HCT116 (cell line): ENCODE results near the gene TLE6. TPM values are rescaled to one million over a fixed set of nuclear protein-coding genes. Genes with fewer than 3 reads are reported as not detected.
A peak's percentile ranks its signal among the peaks of the same experiment; 100 is the strongest.

Experiments used
- ATAC-seq: fragments of 200-7000 bp; cut with Tn5 transposase; 2 replicates; pipeline ENCODE4 v1.9.1; 2020; ENCODE audit warnings: mild to moderate bottlenecking, moderate library complexity
- BruUV-seq: library from RNA; stranded (reverse); fragments of 400-500 nt; replicated peaks from 2 replicates; lab custom pipeline; 2021; lab: Mats Ljungman, UMichigan
- CTCF ChIA-PET: fragments of 300-600 bp; sonication (Branson Sonifier 250); formaldehyde crosslinking; loops from one replicate; lab custom pipeline; 2021; ENCODE audit warnings: antibody characterized with exemption; lab: Charles Lee
- POLR2A ChIA-PET: fragments of 300-600, 350-600 bp; sonication (Branson Sonifier 250); formaldehyde crosslinking; loops from one replicate; lab custom pipeline; 2021; ENCODE audit warnings: antibody characterized with exemption; lab: Charles Lee
- RAD21 ChIA-PET, 2 experiments: fragments of 300-600 bp; sonication (Branson Sonifier 250); formaldehyde crosslinking; loops; one replicate each; lab custom pipeline; 2023; ENCODE audit warnings: low total read pairs in 2 of 2; ENCODE audit not compliant: uncharacterized antibody in 2 of 2, unreplicated experiment in 2 of 2, low non-redundant PET in 1 of 2; lab: Charles Lee
- DNase-seq: peaks from one replicate; pipeline ENCODE4 v3.0.0-alpha.2; 2010; ENCODE audit warnings: low read depth, low spot score
- H2AFZ ChIP-seq: fragments of 200-600 bp; shearing (Covaris generic), sonication (generic); 2 replicates; pipeline ENCODE4 v1.6.1; 2017; ENCODE audit warnings: low read depth, mixed run types, mixed read lengths, antibody characterized with exemption, low read length; ENCODE audit not compliant: poor library complexity, severe bottlenecking
- H3K27ac ChIP-seq: 2 replicates; pipeline ENCODE4 v1.5.1; 2012; ENCODE audit warnings: low read depth, low read length
- H3K27me3 ChIP-seq: fragments of 200-600 bp; sonication (generic); 2 replicates; pipeline ENCODE4 v1.6.1; 2016; ENCODE audit warnings: mixed run types, low read length, mixed read lengths; ENCODE audit not compliant: insufficient read depth
- H3K36me3 ChIP-seq, 2 experiments: fragments of 200-500 bp in 1 of 2; fragments of 200-600 bp in 1 of 2; sonication (Bioruptor generic) in 1 of 2; sonication (generic) in 1 of 2; 2 replicates each; pipeline versions ENCODE4 v1.5.1 to v1.6.1; 2014 to 2016; ENCODE audit warnings: low read length in 2 of 2, inconsistent platforms in 1 of 2, mixed read lengths in 1 of 2, mixed run types in 1 of 2; ENCODE audit not compliant: insufficient read depth in 2 of 2, control insufficient read depth in 1 of 2
- H3K4me1 ChIP-seq, 2 experiments: fragments of 200-600 bp in 1 of 2; sonication (generic) in 1 of 2; 2 replicates each; pipeline versions ENCODE4 v1.5.1 to v1.6.1; 2012 to 2017; ENCODE audit warnings: low read length in 2 of 2, inconsistent platforms in 1 of 2, mild to moderate bottlenecking in 1 of 2, mixed read lengths in 1 of 2, mixed run types in 1 of 2, moderate library complexity in 1 of 2; ENCODE audit not compliant: insufficient read depth in 2 of 2, control insufficient read depth in 1 of 2
- H3K4me2 ChIP-seq: fragments of 200-600 bp; sonication (generic); 2 replicates; pipeline ENCODE4 v1.6.1; 2017; ENCODE audit warnings: mixed run types, low read length, mixed read lengths
- H3K4me3 ChIP-seq, 2 experiments: fragments of 200-600 bp in 1 of 2; sonication (generic) in 1 of 2; replicated peaks in 1 of 2; 2 replicates each; pipeline ENCODE4 v1.5.1; 2011 to 2016; ENCODE audit warnings: low read length in 2 of 2, control low read depth in 1 of 2, low read depth in 1 of 2, mild to moderate bottlenecking in 1 of 2, mixed read lengths in 1 of 2, mixed run types in 1 of 2
- H3K79me2 ChIP-seq: fragments of 200-600 bp; sonication (generic); 2 replicates; pipeline ENCODE4 v1.6.1; 2017; ENCODE audit warnings: mild to moderate bottlenecking, mixed run types, low read length, moderate library complexity, mixed read lengths; ENCODE audit not compliant: insufficient read depth
- H3K9ac ChIP-seq: fragments of 200-600 bp; sonication (generic); 2 replicates; pipeline ENCODE4 v1.6.1; 2016; ENCODE audit warnings: low read length, mixed read lengths
- H3K9me2 ChIP-seq: fragments of 200-600 bp; sonication (generic), shearing (Covaris generic); 2 replicates; pipeline ENCODE4 v1.6.1; 2017; ENCODE audit warnings: mixed run types, mild to moderate bottlenecking, moderate library complexity; ENCODE audit not compliant: insufficient read depth
- H3K9me3 ChIP-seq, 2 experiments: fragments of 200-500 bp in 1 of 2; fragments of 200-600 bp in 1 of 2; sonication (Bioruptor generic) in 1 of 2; sonication (generic) in 1 of 2; 2 replicates each; pipeline ENCODE4 v1.6.1; 2014 to 2017; ENCODE audit warnings: low read length in 2 of 2, mixed read lengths in 2 of 2, inconsistent platforms in 1 of 2, low read depth in 1 of 2, mild to moderate bottlenecking in 1 of 2, mixed run types in 1 of 2, moderate library complexity in 1 of 2; ENCODE audit not compliant: control insufficient read depth in 1 of 2, insufficient read depth in 1 of 2
- H4K20me1 ChIP-seq: fragments of 200-600 bp; sonication (generic), shearing (Covaris generic); 2 replicates; pipeline ENCODE4 v1.6.1; 2017; ENCODE audit warnings: mixed run types, mild to moderate bottlenecking, moderate library complexity; ENCODE audit not compliant: insufficient read depth
- POLR2A ChIP-seq: IDR thresholded peaks from 2 replicates; pipeline ENCODE4 v1.7.0; 2011; ENCODE audit warnings: borderline replicate concordance; ENCODE audit not compliant: insufficient read depth, insufficient read length; ENCODE audit errors: extremely low read depth
- POLR2AphosphoS5 ChIP-seq: IDR thresholded peaks from 2 replicates; pipeline ENCODE4 v1.6.1; 2011; ENCODE audit warnings: mild to moderate bottlenecking, low read depth, low read length, moderate library complexity
- SP1 ChIP-seq: IDR thresholded peaks from 2 replicates; pipeline ENCODE4 v1.6.1; 2012; ENCODE audit warnings: low read depth
- intact Hi-C: fragments of 100-400 bp; cut with micrococcal nuclease; formaldehyde crosslinking; loops from 2 replicates; pipeline ENCODE4 v1.10.0; 2022
- total RNA-seq: library from RNA; stranded (reverse); gene quantifications from one replicate; pipeline ENCODE4 v1.2.1, GENCODE V29; 2021; ENCODE audit not compliant: unreplicated experiment
- TF ChIP-seq, protein P1 (sequence below): IDR thresholded peaks from 2 replicates; pipeline ENCODE4 v1.6.1; 2012
- TF ChIP-seq, protein P2 (sequence below): IDR thresholded peaks from 2 replicates; pipeline ENCODE4 v1.6.1; 2012

Gene TLE6
- total RNA-seq, 1 experiment from 2014 or later: 10.9 TPM

DNA sequence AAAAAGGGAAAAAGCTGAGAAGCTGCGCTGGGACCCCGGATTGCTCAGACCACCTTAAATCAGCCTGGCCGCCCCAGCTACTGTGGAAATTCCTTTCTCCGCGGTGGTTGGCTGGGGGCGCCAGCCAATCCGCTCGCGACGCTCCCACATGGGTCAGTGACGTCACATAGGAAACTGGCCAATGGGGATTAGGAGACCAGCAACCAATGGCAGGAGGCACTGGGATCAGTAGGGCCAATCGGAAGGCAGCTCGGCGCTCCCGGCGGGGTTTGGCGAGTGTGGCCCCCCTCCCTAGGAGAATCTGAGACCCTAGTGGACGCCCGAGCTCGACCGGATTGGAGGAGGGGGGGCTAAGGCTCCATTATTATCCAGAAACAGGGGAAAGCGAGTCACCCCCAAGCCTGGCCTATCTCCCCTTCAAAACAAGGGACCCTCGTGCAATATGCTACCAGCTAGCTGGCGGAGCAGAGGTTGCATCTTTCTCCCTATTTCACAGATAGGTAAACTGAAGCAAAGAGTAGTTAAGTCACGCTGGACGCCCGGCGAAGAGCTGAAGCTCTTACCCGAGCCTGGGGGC is 58.3 kb downstream of the TLE6 start:
- BruUV-seq: no TSS peak
- DNase-seq (peak; percentile 99), ATAC-seq (peak; percentile 82)
- H3K27ac ChIP-seq: peak overlapping the region; percentile 94
- H3K4me2 ChIP-seq: peak overlapping the region; percentile 98
- H3K4me1 ChIP-seq: peaks cover 34 to 61% of the 10 kb centered on the region in 2 experiments
- H3K9me2 ChIP-seq: no peaks in the 10 kb centered on the region
- no peaks in the 10 kb centered on the region for H4K20me1 ChIP-seq
- no peaks in the 10 kb centered on the region; the same call in 1 of the 2 replicates for H3K27me3 ChIP-seq
- H3K9me3 ChIP-seq: no peaks in the 10 kb centered on the region
- TF ChIP-seq POLR2A: peak; percentile 28
- TF ChIP-seq, protein P1, sequence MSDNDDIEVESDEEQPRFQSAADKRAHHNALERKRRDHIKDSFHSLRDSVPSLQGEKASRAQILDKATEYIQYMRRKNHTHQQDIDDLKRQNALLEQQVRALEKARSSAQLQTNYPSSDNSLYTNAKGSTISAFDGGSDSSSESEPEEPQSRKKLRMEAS: no peak
- TF ChIP-seq, protein P2, sequence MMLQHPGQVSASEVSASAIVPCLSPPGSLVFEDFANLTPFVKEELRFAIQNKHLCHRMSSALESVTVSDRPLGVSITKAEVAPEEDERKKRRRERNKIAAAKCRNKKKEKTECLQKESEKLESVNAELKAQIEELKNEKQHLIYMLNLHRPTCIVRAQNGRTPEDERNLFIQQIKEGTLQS: no peak
- TF ChIP-seq POLR2AphosphoS5: peak; percentile 81
- peak; percentile 96 for TF ChIP-seq SP1
- POLR2A ChIA-PET: interaction anchor here (0.6 to 1.6 kb wide), 9 partner anchors 17 to 249 kb away, joined by 3 to 8 read pairs (median 3); no protein-coding TSS in a partner anchor
- RAD21 ChIA-PET: interaction anchor here (0.6 to 1.4 kb wide), 5 partner anchors 20 to 85 kb away, joined by 3 to 4 read pairs (median 4); no protein-coding TSS in a partner anchor
- no peaks in the 10 kb centered on the region for H3K79me2 ChIP-seq
- peak overlapping the region; percentile 75 for H3K9ac ChIP-seq
- CTCF ChIA-PET: interaction anchor here (0.6 to 2.0 kb wide), 12 partner anchors 10 to 952 kb away, joined by 3 to 20 read pairs (median 5); no protein-coding TSS in a partner anchor
- peak overlapping the region; percentile 98 for H2AFZ ChIP-seq
- intact Hi-C loops: no loop called here
- H3K4me3 ChIP-seq: peak overlapping the region; percentile 53 to 70
- H3K36me3 ChIP-seq: no peaks in the 10 kb centered on the region
